Caco-2 (cell line): ENCODE results near the gene CXCL16. TPM values are rescaled to one million over a fixed set of nuclear protein-coding genes. Genes with fewer than 3 reads are reported as not detected.

Experiments
- BruUV-seq: library from RNA; stranded (reverse); fragments of 400-500 nt; replicated peaks from 2 replicates; lab custom pipeline; 2021; lab: Mats Ljungman, UMichigan
- CTCF ChIA-PET: fragments of 300-600 bp; sonication (Branson Sonifier 250); formaldehyde crosslinking; loops from one replicate; lab custom pipeline; 2022; ENCODE audit warnings: antibody characterized with exemption; lab: Charles Lee
- POLR2A ChIA-PET: fragments of 300-600 bp; sonication (Branson Sonifier 250); formaldehyde crosslinking; loops from one replicate; lab custom pipeline; 2022; ENCODE audit warnings: antibody characterized with exemption; lab: Charles Lee
- DNase-seq, 2 experiments: peaks; one replicate each; pipeline versions ENCODE4 v3.0.0 to v3.0.0-alpha.2; 2020 to 2022
- H3K27me3 ChIP-seq: replicated peaks from 2 replicates; pipeline ENCODE4 v1.6.0; 2011; ENCODE audit warnings: low read length; ENCODE audit not compliant: control insufficient read depth, insufficient read depth
- H3K36me3 ChIP-seq: 2 replicates; pipeline ENCODE4 v1.5.1; 2011; ENCODE audit warnings: low read length; ENCODE audit not compliant: control insufficient read depth, insufficient read depth
- H3K4me1 ChIP-seq: fragments of 250-450 bp; sonication (Bioruptor Pico); 2 replicates; pipeline ENCODE4 v1.5.1; 2020; ENCODE audit warnings: mild to moderate bottlenecking
- H3K4me3 ChIP-seq: 2 replicates; pipeline ENCODE4 v1.5.1; 2011; ENCODE audit warnings: low read depth, mild to moderate bottlenecking, control low read depth, low read length
- H3K9me3 ChIP-seq: fragments of 250-450 bp; sonication (Bioruptor Pico); 2 replicates; pipeline ENCODE4 v1.5.1; 2020; ENCODE audit warnings: mild to moderate bottlenecking, moderate library complexity
- H3K27ac Mint-ChIP-seq: one replicate; pipeline ENCODE4 v1.8.0; 2022; ENCODE audit warnings: mixed read lengths; ENCODE audit not compliant: unreplicated experiment
- H3K27me3 Mint-ChIP-seq: one replicate; pipeline ENCODE4 v1.8.0; 2022; ENCODE audit warnings: mixed read lengths; ENCODE audit not compliant: insufficient read depth, unreplicated experiment
- H3K36me3 Mint-ChIP-seq: one replicate; pipeline ENCODE4 v1.8.0; 2022; ENCODE audit warnings: mild to moderate bottlenecking, mixed read lengths; ENCODE audit not compliant: insufficient read depth, unreplicated experiment
- H3K4me1 Mint-ChIP-seq: one replicate; pipeline ENCODE4 v1.8.0; 2022; ENCODE audit warnings: low read depth, mixed read lengths; ENCODE audit not compliant: unreplicated experiment
- H3K4me3 Mint-ChIP-seq: one replicate; pipeline ENCODE4 v1.8.0; 2022; ENCODE audit warnings: mild to moderate bottlenecking, moderate library complexity, mixed read lengths; ENCODE audit not compliant: unreplicated experiment
- H3K9me3 Mint-ChIP-seq: one replicate; pipeline ENCODE4 v1.8.0; 2022; ENCODE audit warnings: mixed read lengths; ENCODE audit not compliant: unreplicated experiment
- intact Hi-C: fragments of 100-400 bp; cut with micrococcal nuclease; formaldehyde crosslinking; loops from one replicate; pipeline ENCODE4 v1.10.0; 2022; ENCODE audit not compliant: unreplicated experiment
- total RNA-seq: library from RNA; stranded (reverse); gene quantifications from 2 replicates; pipeline ENCODE4 v1.2.3, GENCODE V29; 2022
- TF ChIP-seq, protein P1 (sequence below), 2 experiments: fragments of 200-600 bp in 1 of 2; IDR thresholded peaks; 1 replicate in 1 of 2; 2 replicates in 1 of 2; pipeline versions ENCODE4 v1.5.1 to v1.8.0; 2011 to 2022; ENCODE audit warnings: antibody characterized with exemption in 1 of 2, control low read depth in 1 of 2, inconsistent platforms in 1 of 2, low read depth in 1 of 2, low read length in 1 of 2, mild to moderate bottlenecking in 1 of 2, moderate library complexity in 1 of 2; ENCODE audit not compliant: insufficient read depth in 1 of 2, severe bottlenecking in 1 of 2, unreplicated experiment in 1 of 2

Gene CXCL16
- total RNA-seq, 1 experiment from 2014 or later = 55.3 TPM

DNA sequence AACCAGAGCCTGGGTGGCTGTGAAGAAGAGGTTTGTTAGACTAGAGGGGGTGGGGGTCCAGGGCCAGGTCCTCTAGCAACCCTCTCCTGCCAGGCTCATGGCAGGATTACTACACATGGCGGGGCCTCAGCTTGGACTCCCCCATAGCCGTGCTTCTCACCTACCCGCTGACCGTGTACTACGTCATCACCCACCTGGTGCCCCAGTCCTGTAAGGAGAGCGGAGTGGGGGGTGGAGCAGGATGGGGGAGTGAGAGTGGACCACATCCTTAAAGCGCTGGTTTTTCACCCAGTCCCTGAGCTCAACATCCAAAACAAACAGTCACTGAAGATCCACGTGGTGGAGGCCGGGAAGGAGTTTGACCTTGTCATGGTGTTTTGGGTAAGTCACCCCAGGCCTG, 4.2 kb upstream of the CXCL16 start:
- Histone ChIP-seq H3K4me1 (no peaks in the 10 kb centered on the region), H3K4me3 (no peak overlapping the region), H3K9me3 (no peaks in the 10 kb centered on the region), H3K36me3 (no peaks in the 10 kb centered on the region), H3K27me3 (no peaks in the 10 kb centered on the region)
- no peak overlapping the region for H3K27ac Mint-ChIP-seq
- no peaks in the 10 kb centered on the region for H3K27me3 Mint-ChIP-seq
- intact Hi-C loops = no loop called here
- TF ChIP-seq, protein P1, sequence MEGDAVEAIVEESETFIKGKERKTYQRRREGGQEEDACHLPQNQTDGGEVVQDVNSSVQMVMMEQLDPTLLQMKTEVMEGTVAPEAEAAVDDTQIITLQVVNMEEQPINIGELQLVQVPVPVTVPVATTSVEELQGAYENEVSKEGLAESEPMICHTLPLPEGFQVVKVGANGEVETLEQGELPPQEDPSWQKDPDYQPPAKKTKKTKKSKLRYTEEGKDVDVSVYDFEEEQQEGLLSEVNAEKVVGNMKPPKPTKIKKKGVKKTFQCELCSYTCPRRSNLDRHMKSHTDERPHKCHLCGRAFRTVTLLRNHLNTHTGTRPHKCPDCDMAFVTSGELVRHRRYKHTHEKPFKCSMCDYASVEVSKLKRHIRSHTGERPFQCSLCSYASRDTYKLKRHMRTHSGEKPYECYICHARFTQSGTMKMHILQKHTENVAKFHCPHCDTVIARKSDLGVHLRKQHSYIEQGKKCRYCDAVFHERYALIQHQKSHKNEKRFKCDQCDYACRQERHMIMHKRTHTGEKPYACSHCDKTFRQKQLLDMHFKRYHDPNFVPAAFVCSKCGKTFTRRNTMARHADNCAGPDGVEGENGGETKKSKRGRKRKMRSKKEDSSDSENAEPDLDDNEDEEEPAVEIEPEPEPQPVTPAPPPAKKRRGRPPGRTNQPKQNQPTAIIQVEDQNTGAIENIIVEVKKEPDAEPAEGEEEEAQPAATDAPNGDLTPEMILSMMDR (IDR thresholded peaks at IDR 0.05; ENCODE audit: insufficient read depth in 1 of 2, low read depth in 1 of 2, low read length in 1 of 2, severe bottlenecking in 1 of 2, unreplicated experiment in 1 of 2) = no peak
- H3K4me1 Mint-ChIP-seq = no peaks in the 10 kb centered on the region
- no peak overlapping the region for H3K4me3 Mint-ChIP-seq
- POLR2A ChIA-PET = no interaction called here
- DNase-seq = no peak
- H3K9me3 Mint-ChIP-seq = no peaks in the 10 kb centered on the region
- BruUV-seq = no TSS peak
- CTCF ChIA-PET = no interaction called here
- H3K36me3 Mint-ChIP-seq = peaks cover 6% of the 10 kb centered on the region

DNA sequence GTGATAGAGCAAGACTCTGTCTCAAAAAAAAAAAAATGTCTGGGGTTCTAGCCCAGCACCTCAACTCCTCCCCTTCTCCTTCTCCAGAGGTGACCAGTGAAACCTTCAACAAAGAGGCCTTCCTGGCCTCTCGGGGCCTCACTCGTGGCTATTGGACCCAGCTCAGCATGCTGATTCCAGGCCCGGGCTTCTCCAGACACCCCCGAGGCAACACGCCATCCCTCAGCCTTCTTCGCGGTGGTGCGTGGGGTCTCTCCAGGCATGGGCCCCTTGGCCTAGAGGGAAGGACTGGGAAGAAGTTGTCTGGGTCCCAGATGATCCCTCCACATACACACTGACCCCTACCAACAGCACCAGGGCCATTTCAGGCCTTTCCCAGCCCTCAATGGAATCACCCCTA, 3.5 kb upstream of the CXCL16 start:
- no peaks in the 10 kb centered on the region for H3K4me1 Mint-ChIP-seq
- no peaks in the 10 kb centered on the region for H3K4me1 ChIP-seq
- no peaks in the 10 kb centered on the region for H3K9me3 Mint-ChIP-seq

DNA sequence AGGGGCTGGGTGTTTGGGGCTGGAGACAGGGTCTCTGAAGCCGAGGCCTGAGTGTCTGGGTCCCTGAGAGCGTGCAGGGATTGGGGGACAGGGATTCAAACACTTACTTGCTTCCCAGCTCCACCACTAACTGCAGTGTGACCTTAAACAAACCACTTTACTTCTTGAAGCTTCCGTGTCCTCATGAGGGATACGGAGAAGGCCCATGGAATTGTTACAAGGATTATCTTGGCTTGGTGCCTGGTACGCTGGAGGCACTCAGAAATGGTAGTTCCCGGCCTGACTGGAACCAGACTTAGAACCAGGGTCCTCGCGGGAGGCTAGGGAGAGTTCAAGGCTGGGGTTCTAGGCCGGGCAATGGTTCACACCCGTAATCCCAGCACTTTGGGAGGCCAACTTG, 2.9 kb upstream of the CXCL16 start:
- Mint-ChIP-seq H3K4me3 (no peak overlapping the region), H3K27ac (no peak overlapping the region), H3K27me3 (no peaks in the 10 kb centered on the region), H3K4me1 (no peaks in the 10 kb centered on the region), H3K36me3 (peaks cover 6% of the 10 kb centered on the region), H3K9me3 (no peaks in the 10 kb centered on the region)
- Histone ChIP-seq H3K4me3 (no peak overlapping the region), H3K27me3 (no peaks in the 10 kb centered on the region), H3K36me3 (no peaks in the 10 kb centered on the region), H3K9me3 (no peaks in the 10 kb centered on the region), H3K4me1 (no peaks in the 10 kb centered on the region)
- DNase-seq = no peak
- BruUV-seq = no TSS peak
- TF ChIP-seq, protein P1 (IDR thresholded peaks at IDR 0.05; ENCODE audit: insufficient read depth in 1 of 2, low read depth in 1 of 2, low read length in 1 of 2, severe bottlenecking in 1 of 2, unreplicated experiment in 1 of 2) = no peak
- ChIA-PET CTCF (no interaction called here), POLR2A (no interaction called here)
- intact Hi-C loops = no loop called here

More for the DNA sequence above, 3.5 kb upstream of the CXCL16 start:
- intact Hi-C loops = no loop called here
- BruUV-seq = no TSS peak
- Mint-ChIP-seq H3K36me3 (peaks cover 6% of the 10 kb centered on the region), H3K4me3 (no peak overlapping the region), H3K27ac (no peak overlapping the region), H3K27me3 (no peaks in the 10 kb centered on the region)
- H3K4me3 ChIP-seq = no peak overlapping the region
- no peaks in the 10 kb centered on the region for H3K27me3 ChIP-seq
- no peak for DNase-seq
- CTCF ChIA-PET = no interaction called here
- POLR2A ChIA-PET = no interaction called here
- no peaks in the 10 kb centered on the region for H3K9me3 ChIP-seq
- TF ChIP-seq, protein P1 (IDR thresholded peaks at IDR 0.05; ENCODE audit: insufficient read depth in 1 of 2, low read depth in 1 of 2, low read length in 1 of 2, severe bottlenecking in 1 of 2, unreplicated experiment in 1 of 2) = no peak
- no peaks in the 10 kb centered on the region for H3K36me3 ChIP-seq
